GM23248 (cell line): Measurements from ENCODE around the gene DYNLT5. TPM values are rescaled to one million over a fixed set of nuclear protein-coding genes. Genes with fewer than 3 reads are reported as not detected.
A peak's percentile ranks its signal among the peaks of the same experiment; 100 is the strongest.

Experiments
- DNase-seq: peaks from one replicate; pipeline ENCODE4 v3.0.0-alpha.2; 2015
- H2AFZ ChIP-seq: fragments of 200-600 bp; sonication (generic); 2 replicates; pipeline ENCODE4 v1.6.1; 2016; ENCODE audit warnings: antibody characterized with exemption
- H3F3A ChIP-seq: fragments of 200-600 bp; sonication (generic); 2 replicates; pipeline ENCODE4 v1.6.1; 2016; ENCODE audit warnings: mild to moderate bottlenecking, antibody characterized with exemption, mixed run types; ENCODE audit not compliant: insufficient read depth
- H3K27ac ChIP-seq: fragments of 200-600 bp; sonication (generic); 2 replicates; pipeline ENCODE4 v1.5.1; 2016; ENCODE audit warnings: mild to moderate bottlenecking
- H3K27me3 ChIP-seq: fragments of 200-600 bp; sonication (generic); replicated peaks from 2 replicates; pipeline ENCODE4 v1.6.1; 2016; ENCODE audit warnings: mild to moderate bottlenecking; ENCODE audit not compliant: insufficient read depth
- H3K36me3 ChIP-seq: fragments of 200-600 bp; sonication (generic); 2 replicates; pipeline ENCODE4 v1.6.1; 2016; ENCODE audit warnings: low read depth, mild to moderate bottlenecking
- H3K4me1 ChIP-seq: fragments of 200-600 bp; sonication (generic); 2 replicates; pipeline ENCODE4 v1.6.1; 2016; ENCODE audit warnings: mild to moderate bottlenecking; ENCODE audit not compliant: insufficient read depth
- H3K4me2 ChIP-seq: fragments of 200-600 bp; sonication (generic); one replicate; pipeline ENCODE4 v1.6.1; 2016; ENCODE audit warnings: mild to moderate bottlenecking; ENCODE audit not compliant: unreplicated experiment
- H3K4me3 ChIP-seq: fragments of 200-600 bp; sonication (generic); 2 replicates; pipeline ENCODE4 v1.5.1; 2016; ENCODE audit warnings: mild to moderate bottlenecking
- H3K79me2 ChIP-seq: fragments of 200-600 bp; sonication (generic); 2 replicates; pipeline ENCODE4 v1.6.1; 2016; ENCODE audit warnings: mild to moderate bottlenecking; ENCODE audit not compliant: insufficient read depth
- H3K9ac ChIP-seq: fragments of 200-600 bp; sonication (generic); 2 replicates; pipeline ENCODE4 v1.6.1; 2016; ENCODE audit warnings: mild to moderate bottlenecking
- H3K9me2 ChIP-seq: fragments of 200-600 bp; sonication (generic); 2 replicates; pipeline ENCODE4 v1.6.1; 2016; ENCODE audit warnings: mixed run types, mild to moderate bottlenecking, moderate library complexity; ENCODE audit not compliant: insufficient read depth
- H3K9me3 ChIP-seq: fragments of 200-600 bp; sonication (generic); one replicate; pipeline ENCODE4 v1.6.1; 2017; ENCODE audit warnings: low read depth
- H4K20me1 ChIP-seq: fragments of 200-600 bp; sonication (generic); 2 replicates; pipeline ENCODE4 v1.6.0; 2016; ENCODE audit not compliant: insufficient read depth
- EZH2 ChIP-seq: fragments of 200-600 bp; sonication (generic); IDR thresholded peaks from 2 replicates; pipeline ENCODE4 v1.6.1; 2018; ENCODE audit warnings: antibody characterized with exemption, mild to moderate bottlenecking; ENCODE audit not compliant: insufficient read depth, poor library complexity, severe bottlenecking
- EZH2phosphoT487 ChIP-seq: fragments of 200-600 bp; sonication (generic); IDR thresholded peaks from 2 replicates; pipeline ENCODE4 v1.6.1; 2018; ENCODE audit warnings: antibody characterized with exemption, moderate library complexity, mild to moderate bottlenecking, low read depth; ENCODE audit not compliant: insufficient read depth
- WGBS, 2 experiments: methylation state at CpG; one replicate each; pipeline ENCODE4 v1.1.6; 2015 to 2017; ENCODE audit warnings: low lambda C conversion rate in 2 of 2, low coverage in 1 of 2; ENCODE audit errors: missing lambda C conversion rate in 2 of 2; 5-methylcytosine and 5-hydroxymethylcytosine counted together
- in situ Hi-C: fragments of 300-500 bp; cut with MboI; formaldehyde crosslinking; loops from 2 replicates; pipeline ENCODE4 v1.15.0; 2020
- polyA plus RNA-seq: library from polyadenylated mRNA; unstranded; fragments of >200 nt; fragmentation: Nextera tagmentation; extraction: Ambion mirVana; gene quantifications from 2 replicates; pipeline ENCODE4 v1.2.1, GENCODE V29; 2016
- total RNA-seq: library from RNA; depleted of rRNA; stranded (reverse); fragments of >200 nt; shearing (Covaris generic); gene quantifications from 2 replicates; pipeline ENCODE4 v1.2.3, GENCODE V29; 2014

The DYNLT5 gene
- total and polyA plus RNA-seq, 2 experiments from 2014 or later, result 2.3 to 3.0 TPM

DNA sequence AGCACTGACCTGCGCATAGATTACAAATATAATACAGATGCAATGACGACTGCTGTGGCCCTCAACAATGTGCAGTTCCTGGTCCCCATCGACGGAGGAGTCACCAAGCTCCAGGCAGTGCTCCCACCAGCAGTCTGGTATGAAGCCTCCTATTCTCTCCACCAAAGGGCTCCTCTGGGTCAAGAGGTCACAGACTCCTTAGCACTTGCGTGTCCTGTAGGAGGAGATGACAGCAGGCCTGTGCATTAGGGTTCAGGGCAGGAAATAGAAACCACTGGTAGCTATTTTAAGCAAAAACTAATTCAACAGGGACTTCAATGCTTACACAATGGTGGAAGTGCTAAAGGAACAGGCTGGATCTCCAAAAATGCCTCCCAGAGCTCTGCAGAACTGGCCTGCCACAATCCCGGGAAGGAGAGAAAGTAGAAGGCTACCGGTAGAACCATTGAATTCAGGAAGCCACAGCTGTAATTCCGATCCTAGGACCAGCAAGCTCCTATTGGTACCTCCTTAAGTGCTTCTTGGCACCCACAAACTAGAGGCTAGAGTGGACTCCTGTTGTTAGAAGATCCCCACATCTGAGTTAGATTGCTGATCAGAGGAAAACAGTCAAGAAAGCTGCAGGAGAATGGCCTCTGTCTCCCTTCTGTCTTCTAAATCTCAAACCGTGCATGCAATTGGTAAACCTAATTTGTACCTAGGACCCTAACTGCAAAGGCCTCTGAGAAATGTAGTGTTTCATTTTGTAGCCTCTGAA lies 12.7 kb upstream of the DYNLT5 start:
- H3K4me1 ChIP-seq, result no peaks in the 10 kb centered on the region
- peak overlapping the region; percentile 12; the same call in 1 of the 2 replicates for H2AFZ ChIP-seq
- no peak overlapping the region for H3K4me3 ChIP-seq
- H4K20me1 ChIP-seq, result no peaks in the 10 kb centered on the region
- in situ Hi-C loops, result loop anchor here (25.0 kb wide), 1 partner anchor 777 kb away; no protein-coding TSS in a partner anchor
- H3K27ac ChIP-seq, result no peak overlapping the region
- no peak for DNase-seq
- H3K27me3 ChIP-seq, result no peaks in the 10 kb centered on the region
- 83 to 84% methylated on average over 9 of the region's 9 CpGs for WGBS, 2 experiments
- H3K9ac ChIP-seq, result no peak overlapping the region
- no peak overlapping the region for H3K4me2 ChIP-seq
- no peaks in the 10 kb centered on the region for H3K9me2 ChIP-seq
- TF ChIP-seq EZH2phosphoT487 (no peak), EZH2 (no peak)
- H3K9me3 ChIP-seq, result no peaks in the 10 kb centered on the region
- H3F3A ChIP-seq, result no peaks in the 10 kb centered on the region
- H3K36me3 ChIP-seq, result no peaks in the 10 kb centered on the region
- H3K79me2 ChIP-seq, result no peaks in the 10 kb centered on the region

DNA sequence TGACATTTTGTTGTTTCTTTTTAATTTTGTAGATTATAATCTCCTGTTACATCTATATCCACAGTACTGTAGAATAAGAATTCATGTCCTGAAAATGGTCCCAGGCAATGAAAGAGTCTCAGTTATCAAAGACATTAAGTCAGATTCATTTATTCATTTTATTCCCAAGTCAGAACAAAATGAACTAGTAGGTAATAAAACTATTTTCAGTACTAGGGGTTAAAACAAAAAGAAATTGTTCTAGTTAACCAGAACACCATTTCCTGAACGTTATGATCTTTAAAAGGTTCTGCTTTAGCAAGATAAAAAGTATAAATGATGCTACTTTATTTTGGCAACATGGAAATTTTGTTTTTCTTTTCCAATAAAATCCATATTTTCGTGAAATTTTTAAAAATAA lies 6.8 kb upstream of the DYNLT5 start:
- WGBS, 2 experiments, result 85 to 87% methylated on average over 2 of the region's 2 CpGs

DNA sequence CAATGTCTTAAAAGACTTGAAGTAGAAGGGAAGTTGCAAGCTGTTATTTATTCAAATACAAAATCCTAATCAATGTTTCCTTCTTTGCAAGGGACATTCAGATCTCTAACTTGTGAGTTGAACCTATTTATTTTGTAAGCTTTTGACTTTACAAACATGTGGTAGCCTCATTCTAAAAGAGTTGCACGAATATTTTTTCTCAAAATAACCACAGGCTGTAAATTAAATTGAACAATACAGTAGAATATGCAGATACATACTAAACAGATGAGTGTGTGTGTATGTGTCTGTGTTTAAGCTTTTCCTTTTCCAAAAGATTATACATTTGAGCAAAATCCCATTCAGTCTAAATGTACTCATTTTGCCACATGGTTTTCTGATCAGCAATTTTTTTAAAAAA lies 4.8 kb upstream of the DYNLT5 start:
- H4K20me1 ChIP-seq, result no peaks in the 10 kb centered on the region
- H3K79me2 ChIP-seq, result no peaks in the 10 kb centered on the region
- no peaks in the 10 kb centered on the region for H3K9me3 ChIP-seq
- H3K4me1 ChIP-seq, result peaks cover 25% of the 10 kb centered on the region
- peak; percentile 46 for DNase-seq
- TF ChIP-seq EZH2, result no peak
- no peak for TF ChIP-seq EZH2phosphoT487
- peak overlapping the region; percentile 63 for H3K4me2 ChIP-seq
- WGBS, 2 experiments, result 10 to 14% methylated on average over 1 of the region's 1 CpG
- no peak overlapping the region for H3K9ac ChIP-seq
- no peaks in the 10 kb centered on the region for H3K27me3 ChIP-seq
- H3K27ac ChIP-seq, result peak overlapping the region; percentile 39
- peak overlapping the region; percentile 28 for H3K4me3 ChIP-seq
- no peaks in the 10 kb centered on the region for H3K36me3 ChIP-seq
- no peaks in the 10 kb centered on the region for H3K9me2 ChIP-seq
- peak overlapping the region; percentile 12 for H2AFZ ChIP-seq
- in situ Hi-C loops, result loop anchor here (25.0 kb wide), 1 partner anchor 785 kb away; no protein-coding TSS in a partner anchor
- H3F3A ChIP-seq, result peaks cover 29% of the 10 kb centered on the region

More for the DNA sequence above, 6.8 kb upstream of the DYNLT5 start:
- no peaks in the 10 kb centered on the region for H4K20me1 ChIP-seq
- H2AFZ ChIP-seq, result no peak overlapping the region
- no peaks in the 10 kb centered on the region for H3K27me3 ChIP-seq
- DNase-seq, result no peak
- H3K4me2 ChIP-seq, result no peak overlapping the region
- TF ChIP-seq EZH2 (no peak), EZH2phosphoT487 (no peak)
- H3K9ac ChIP-seq, result no peak overlapping the region
- peaks cover 23% of the 10 kb centered on the region for H3F3A ChIP-seq
- H3K4me3 ChIP-seq, result no peak overlapping the region
- no peaks in the 10 kb centered on the region for H3K79me2 ChIP-seq
- no peak overlapping the region for H3K27ac ChIP-seq
- H3K9me2 ChIP-seq, result no peaks in the 10 kb centered on the region
- in situ Hi-C loops, result loop anchor here (25.0 kb wide), 1 partner anchor 783 kb away; no protein-coding TSS in a partner anchor
- H3K4me1 ChIP-seq, result peaks cover 21% of the 10 kb centered on the region
- H3K36me3 ChIP-seq, result no peaks in the 10 kb centered on the region
- no peaks in the 10 kb centered on the region for H3K9me3 ChIP-seq

DNA sequence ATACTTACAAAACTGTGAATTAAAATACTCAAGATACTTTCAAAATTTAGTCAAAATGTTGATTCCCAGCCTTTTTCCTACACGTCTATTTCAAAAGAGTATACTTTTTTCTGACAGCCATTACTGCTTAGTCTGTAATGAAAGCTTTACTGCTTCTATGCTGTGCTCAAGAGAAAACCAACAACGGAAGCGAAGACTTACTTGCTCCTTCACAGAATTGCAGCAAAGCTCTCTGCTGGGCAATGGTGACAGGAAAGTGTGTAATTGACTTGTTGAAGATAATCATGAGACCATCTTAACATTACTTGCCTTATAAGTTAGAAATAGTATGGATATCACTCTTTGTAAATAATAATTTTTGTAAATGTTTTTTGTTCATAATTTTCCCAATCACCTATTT lies 1.7 kb upstream of the DYNLT5 start:
- H3K9me2 ChIP-seq, result no peaks in the 10 kb centered on the region
- no peaks in the 10 kb centered on the region for H3K36me3 ChIP-seq
- H3K27ac ChIP-seq, result no peak overlapping the region
- H3K4me2 ChIP-seq, result no peak overlapping the region
- H3K79me2 ChIP-seq, result no peaks in the 10 kb centered on the region
- 91 to 93% methylated on average over 3 of the region's 3 CpGs for WGBS, 2 experiments
- 0 out of 2 replicates have a peak overlapping the region, but pooled peaks have one; percentile 21 for H2AFZ ChIP-seq
- no peaks in the 10 kb centered on the region for H4K20me1 ChIP-seq
- no peaks in the 10 kb centered on the region for H3K9me3 ChIP-seq
- H3K27me3 ChIP-seq, result no peaks in the 10 kb centered on the region
- no peak for DNase-seq
- no peak for TF ChIP-seq EZH2
- H3K4me3 ChIP-seq, result no peak overlapping the region
- H3K4me1 ChIP-seq, result peaks cover 25% of the 10 kb centered on the region
- in situ Hi-C loops, result no loop called here
- peaks cover 29% of the 10 kb centered on the region for H3F3A ChIP-seq
- H3K9ac ChIP-seq, result no peak overlapping the region
